ENCODE results near the gene RPL7L1.

DNA sequence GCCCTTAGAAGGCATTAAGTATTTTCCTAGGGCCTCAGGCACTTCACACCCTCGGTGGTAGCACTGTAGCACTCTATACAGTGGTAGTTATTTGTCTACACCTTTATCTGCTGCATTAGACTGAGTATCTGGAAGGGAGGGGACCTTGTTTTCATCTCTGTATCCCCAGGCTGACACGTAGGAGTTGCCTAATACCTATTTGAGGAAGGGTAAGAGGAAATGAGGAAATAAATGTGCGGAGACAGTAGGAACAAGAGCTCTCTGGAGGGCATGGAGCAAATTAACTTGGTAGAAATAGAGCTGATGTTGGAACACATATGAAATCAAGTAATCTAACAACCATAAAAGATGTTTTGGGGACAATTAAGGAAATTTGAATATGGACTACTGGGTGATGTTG lies 53.8 kb downstream of the RPL7L1 start:
- TF ChIP-seq, protein P1, sequence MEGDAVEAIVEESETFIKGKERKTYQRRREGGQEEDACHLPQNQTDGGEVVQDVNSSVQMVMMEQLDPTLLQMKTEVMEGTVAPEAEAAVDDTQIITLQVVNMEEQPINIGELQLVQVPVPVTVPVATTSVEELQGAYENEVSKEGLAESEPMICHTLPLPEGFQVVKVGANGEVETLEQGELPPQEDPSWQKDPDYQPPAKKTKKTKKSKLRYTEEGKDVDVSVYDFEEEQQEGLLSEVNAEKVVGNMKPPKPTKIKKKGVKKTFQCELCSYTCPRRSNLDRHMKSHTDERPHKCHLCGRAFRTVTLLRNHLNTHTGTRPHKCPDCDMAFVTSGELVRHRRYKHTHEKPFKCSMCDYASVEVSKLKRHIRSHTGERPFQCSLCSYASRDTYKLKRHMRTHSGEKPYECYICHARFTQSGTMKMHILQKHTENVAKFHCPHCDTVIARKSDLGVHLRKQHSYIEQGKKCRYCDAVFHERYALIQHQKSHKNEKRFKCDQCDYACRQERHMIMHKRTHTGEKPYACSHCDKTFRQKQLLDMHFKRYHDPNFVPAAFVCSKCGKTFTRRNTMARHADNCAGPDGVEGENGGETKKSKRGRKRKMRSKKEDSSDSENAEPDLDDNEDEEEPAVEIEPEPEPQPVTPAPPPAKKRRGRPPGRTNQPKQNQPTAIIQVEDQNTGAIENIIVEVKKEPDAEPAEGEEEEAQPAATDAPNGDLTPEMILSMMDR (conservative IDR thresholded peaks at IDR 0.05 in 1 of 2, IDR thresholded peaks at IDR 0.05 in 1 of 2; ENCODE audit: extremely low read depth in 1 of 2, insufficient read depth in 1 of 2, low read depth in 1 of 2, low read length in 2 of 2), result no peak
- TF ChIP-seq EZH2 (IDR thresholded peaks at IDR 0.05; ENCODE audit: borderline replicate concordance, low read length), result no peak

All from mammary epithelial cell (primary cell).